Rectal smooth muscle tissue (tissue), 1 donor: ENCODE results near the gene WIPF1.

ENCODE experiments used
- H3K27ac ChIP-seq: one replicate; pipeline ENCODE4 v1.7.0; 2013; ENCODE audit warnings: low read depth, low read length, inconsistent platforms
- H3K27me3 ChIP-seq: one replicate; pipeline ENCODE4 v1.7.0; 2013; ENCODE audit warnings: low read length; ENCODE audit not compliant: control insufficient read depth, insufficient read depth
- H3K36me3 ChIP-seq: one replicate; pipeline ENCODE4 v1.7.0; 2013; ENCODE audit warnings: low read length; ENCODE audit not compliant: control insufficient read depth, insufficient read depth
- H3K4me1 ChIP-seq: one replicate; pipeline ENCODE4 v1.7.0; 2013; ENCODE audit warnings: low read length; ENCODE audit not compliant: control insufficient read depth, insufficient read depth
- H3K4me3 ChIP-seq: one replicate; pipeline ENCODE4 v1.7.0; 2013; ENCODE audit warnings: low read length
- H3K9ac ChIP-seq: one replicate; pipeline ENCODE4 v1.7.0; 2013; ENCODE audit warnings: low read length

The WIPF1 gene

DNA sequence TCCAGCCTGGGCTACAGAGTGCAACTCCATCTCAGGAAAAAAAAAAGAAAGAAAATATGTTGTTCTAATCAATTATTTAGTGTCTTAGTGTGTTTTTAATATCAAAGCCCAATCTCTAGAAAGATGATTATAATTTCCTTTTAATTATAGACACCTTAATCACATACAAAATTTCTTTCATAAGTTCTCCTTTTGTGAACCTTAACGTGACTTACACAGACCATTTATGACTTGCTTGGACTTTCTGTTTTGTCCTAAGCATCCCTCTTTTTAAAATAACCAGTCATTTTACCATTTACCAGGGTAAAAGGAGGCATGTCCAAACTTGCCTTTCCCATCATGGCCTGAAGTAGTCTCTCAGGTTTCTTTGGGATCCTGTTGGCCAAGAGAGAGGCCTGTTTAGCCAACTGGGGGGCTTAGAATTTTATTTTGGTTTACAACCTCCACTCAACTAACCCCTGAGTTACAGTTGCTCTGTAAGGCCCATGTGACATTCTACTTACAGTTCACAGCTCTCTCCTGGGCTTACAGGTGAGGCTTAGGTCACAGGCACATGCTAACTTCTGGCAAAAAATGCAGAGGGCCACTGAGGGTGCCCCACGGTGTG lies 86.9 kb downstream of the WIPF1 start:
- no peaks in the 10 kb centered on the region for H3K4me1 ChIP-seq
- no peaks in the 10 kb centered on the region for H3K27me3 ChIP-seq
- H3K9ac ChIP-seq = no peak overlapping the region
- H3K4me3 ChIP-seq = no peak overlapping the region
- H3K27ac ChIP-seq = no peak overlapping the region
- H3K36me3 ChIP-seq = no peaks in the 10 kb centered on the region
